Tibial nerve (tissue), 4 donors: ENCODE measurements around the gene KRTAP21-2.

Experiments used
- EP300 ChIP-seq, 2 donors: sonication (generic); formaldehyde crosslinking; IDR thresholded peaks; one replicate each; pipeline ENCODE4 v1.6.1; 2017; ENCODE audit warnings: antibody characterized with exemption in 2 of 2, mild to moderate bottlenecking in 1 of 2
- POLR2A ChIP-seq, 2 donors: fragments of 450-650 bp; IDR thresholded peaks; one replicate each; pipeline ENCODE4 v1.6.1; 2017; ENCODE audit warnings: antibody characterized with exemption in 2 of 2, mild to moderate bottlenecking in 2 of 2, moderate library complexity in 2 of 2
- TF ChIP-seq, protein P1 (sequence below), 5 experiments: fragments of 200-600 bp in 3 of 5; fragments of 450-650 bp in 2 of 5; sonication (generic) in 3 of 5; IDR thresholded peaks; one replicate each; pipeline ENCODE4 v1.5.1; 2016 to 2019; ENCODE audit warnings: antibody characterized with exemption in 5 of 5, mild to moderate bottlenecking in 3 of 5, moderate library complexity in 2 of 5

DNA sequence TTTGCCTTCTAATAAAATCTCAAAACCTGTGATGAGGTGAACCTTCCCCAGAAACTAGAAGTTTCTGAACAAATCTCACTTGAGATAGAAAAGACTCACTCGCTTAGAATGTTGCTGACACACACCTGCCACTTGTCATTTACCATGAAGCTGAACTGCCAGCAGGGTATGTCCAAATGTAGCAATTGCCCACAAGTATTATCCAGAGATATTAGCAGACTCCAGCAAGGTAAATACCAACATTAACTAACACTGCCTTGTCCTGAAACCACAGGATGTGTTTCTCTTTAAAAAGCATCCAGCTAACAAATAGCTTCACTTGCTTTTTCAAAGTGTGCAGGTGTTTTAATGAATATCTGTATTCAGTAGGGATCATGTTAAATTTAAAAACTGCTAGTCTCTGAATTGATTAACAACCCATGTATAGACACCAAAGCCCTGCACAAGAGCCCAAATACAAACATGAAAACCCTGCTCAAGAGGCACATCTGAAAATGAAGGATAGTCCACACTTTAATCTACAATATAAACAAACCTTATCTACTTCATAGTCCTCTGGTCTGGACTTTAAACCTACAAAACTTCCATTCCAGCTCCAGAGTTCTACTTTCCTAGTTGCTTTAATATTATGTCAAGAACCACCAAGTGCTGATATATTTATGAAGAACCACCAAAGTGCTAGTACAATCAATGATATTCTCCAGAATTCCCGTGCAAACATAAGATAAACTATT is 46.7 kb upstream of the KRTAP21-2 start:
- TF ChIP-seq, protein P1, sequence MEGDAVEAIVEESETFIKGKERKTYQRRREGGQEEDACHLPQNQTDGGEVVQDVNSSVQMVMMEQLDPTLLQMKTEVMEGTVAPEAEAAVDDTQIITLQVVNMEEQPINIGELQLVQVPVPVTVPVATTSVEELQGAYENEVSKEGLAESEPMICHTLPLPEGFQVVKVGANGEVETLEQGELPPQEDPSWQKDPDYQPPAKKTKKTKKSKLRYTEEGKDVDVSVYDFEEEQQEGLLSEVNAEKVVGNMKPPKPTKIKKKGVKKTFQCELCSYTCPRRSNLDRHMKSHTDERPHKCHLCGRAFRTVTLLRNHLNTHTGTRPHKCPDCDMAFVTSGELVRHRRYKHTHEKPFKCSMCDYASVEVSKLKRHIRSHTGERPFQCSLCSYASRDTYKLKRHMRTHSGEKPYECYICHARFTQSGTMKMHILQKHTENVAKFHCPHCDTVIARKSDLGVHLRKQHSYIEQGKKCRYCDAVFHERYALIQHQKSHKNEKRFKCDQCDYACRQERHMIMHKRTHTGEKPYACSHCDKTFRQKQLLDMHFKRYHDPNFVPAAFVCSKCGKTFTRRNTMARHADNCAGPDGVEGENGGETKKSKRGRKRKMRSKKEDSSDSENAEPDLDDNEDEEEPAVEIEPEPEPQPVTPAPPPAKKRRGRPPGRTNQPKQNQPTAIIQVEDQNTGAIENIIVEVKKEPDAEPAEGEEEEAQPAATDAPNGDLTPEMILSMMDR (IDR thresholded peaks at IDR 0.05), result no peak
- TF ChIP-seq POLR2A (IDR thresholded peaks at IDR 0.05), result no peak
- TF ChIP-seq EP300 (IDR thresholded peaks at IDR 0.05), result no peak
